GM12801 (cell line): ENCODE data around the gene MRPL20.

Source experiments
- CTCF ChIP-seq: IDR thresholded peaks from one replicate; pipeline ENCODE4 v1.5.1; 2011; ENCODE audit warnings: control low read depth; ENCODE audit not compliant: insufficient read length; ENCODE audit errors: extremely low read depth

MRPL20 gene

GRCh38 chr1:1427106-1427819 lies 20.2 kb upstream of the MRPL20 start:
- no peak for TF ChIP-seq CTCF

GRCh38 chr1:1426496-1427105 lies 19.5 kb upstream of the MRPL20 start:
- no peak for TF ChIP-seq CTCF

GRCh38 chr1:1425753-1426495 lies 18.8 kb upstream of the MRPL20 start:
- no peak for TF ChIP-seq CTCF

- no peak for TF ChIP-seq CTCF
Observed at GRCh38 chr1:1425426-1425752, 18.3 kb upstream of the MRPL20 start.

GRCh38 chr1:1424707-1425106 lies 17.6 kb upstream of the MRPL20 start:
- no peak for TF ChIP-seq CTCF

- no peak for TF ChIP-seq CTCF
Observed at GRCh38 chr1:1423245-1423597, 16.1 kb upstream of the MRPL20 start.

- no peak for TF ChIP-seq CTCF
Observed at GRCh38 chr1:1422465-1423244, 15.6 kb upstream of the MRPL20 start.
